ENCODE measurements around the gene EFCAB14.

GRCh38 chr1:46646331-46646730 is 72.6 kb downstream of the EFCAB14 start:
- TF ChIP-seq RFX5 (IDR thresholded peaks at IDR 0.05; ENCODE audit: low read depth, low read length): no peak
- no peak for TF ChIP-seq EZH2 (IDR thresholded peaks at IDR 0.05; ENCODE audit: borderline replicate concordance, control insufficient read depth, low read depth, low read length)
- TF ChIP-seq SRF (IDR thresholded peaks at IDR 0.05; ENCODE audit: low read depth in 2 of 2, low read length in 2 of 2): no peak
- no peak for TF ChIP-seq BCLAF1 (IDR thresholded peaks at IDR 0.05)
- TF ChIP-seq, protein P1, sequence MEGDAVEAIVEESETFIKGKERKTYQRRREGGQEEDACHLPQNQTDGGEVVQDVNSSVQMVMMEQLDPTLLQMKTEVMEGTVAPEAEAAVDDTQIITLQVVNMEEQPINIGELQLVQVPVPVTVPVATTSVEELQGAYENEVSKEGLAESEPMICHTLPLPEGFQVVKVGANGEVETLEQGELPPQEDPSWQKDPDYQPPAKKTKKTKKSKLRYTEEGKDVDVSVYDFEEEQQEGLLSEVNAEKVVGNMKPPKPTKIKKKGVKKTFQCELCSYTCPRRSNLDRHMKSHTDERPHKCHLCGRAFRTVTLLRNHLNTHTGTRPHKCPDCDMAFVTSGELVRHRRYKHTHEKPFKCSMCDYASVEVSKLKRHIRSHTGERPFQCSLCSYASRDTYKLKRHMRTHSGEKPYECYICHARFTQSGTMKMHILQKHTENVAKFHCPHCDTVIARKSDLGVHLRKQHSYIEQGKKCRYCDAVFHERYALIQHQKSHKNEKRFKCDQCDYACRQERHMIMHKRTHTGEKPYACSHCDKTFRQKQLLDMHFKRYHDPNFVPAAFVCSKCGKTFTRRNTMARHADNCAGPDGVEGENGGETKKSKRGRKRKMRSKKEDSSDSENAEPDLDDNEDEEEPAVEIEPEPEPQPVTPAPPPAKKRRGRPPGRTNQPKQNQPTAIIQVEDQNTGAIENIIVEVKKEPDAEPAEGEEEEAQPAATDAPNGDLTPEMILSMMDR (IDR thresholded peaks at IDR 0.05 in 2 of 3, conservative IDR thresholded peaks at IDR 0.05 in 1 of 3; ENCODE audit: control insufficient read depth in 2 of 3, extremely low read depth in 1 of 3, insufficient read depth in 1 of 3, low read depth in 3 of 3, low read length in 3 of 3): no peak
- TF ChIP-seq SIN3A (IDR thresholded peaks at IDR 0.05; ENCODE audit: low read depth, low read length): no peak
- no peak for TF ChIP-seq CHD2 (IDR thresholded peaks at IDR 0.05; ENCODE audit: borderline replicate concordance, low read depth, low read length)
- TF ChIP-seq ZSCAN29 (IDR thresholded peaks at IDR 0.05): no peak
- no peak for TF ChIP-seq MYC (IDR thresholded peaks at IDR 0.05; ENCODE audit: insufficient read depth, insufficient read length, insufficient replicate concordance, low read length, severe bottlenecking)
- no peak for TF ChIP-seq ZBTB11 (CRISPR knock-in tag; IDR thresholded peaks at IDR 0.05)
- no peak for TF ChIP-seq ZBTB33 (IDR thresholded peaks at IDR 0.05)
- no peak for TF ChIP-seq ETV6 (conservative IDR thresholded peaks at IDR 0.05 in 1 of 2, IDR thresholded peaks at IDR 0.05 in 1 of 2; ENCODE audit: borderline replicate concordance in 1 of 2, low read depth in 1 of 2)
- no peak for TF ChIP-seq CEBPZ (IDR thresholded peaks at IDR 0.05; ENCODE audit: low read depth, low read length)
